K562 (cell line): ENCODE data around the gene MUC5AC. TPM values are rescaled to one million over a fixed set of nuclear protein-coding genes. Genes with fewer than 3 reads are reported as not detected.

Source experiments
- ATAC-seq: fragments of 200-7000 bp; cut with Tn5 transposase; 3 replicates; pipeline ENCODE4 v1.9.1; 2020; ENCODE audit warnings: moderate library complexity
- BruUV-seq: library from RNA; stranded (reverse); fragments of 400-500 nt; replicated peaks from 2 replicates; lab custom pipeline; 2021; lab: Mats Ljungman, UMichigan
- CTCF ChIA-PET: fragments of 300-600 bp; formaldehyde crosslinking; extraction: SDS; loops from one replicate; lab custom pipeline; 2021; ENCODE audit warnings: low intra/inter-chr PET ratio; lab: Yijun Ruan, JAX
- POLR2A ChIA-PET: fragments of 300-600, 350-650 bp; sonication (Branson Sonifier 250); formaldehyde crosslinking; extraction: SDS; loops from one replicate; lab custom pipeline; 2021; ENCODE audit warnings: antibody characterized with exemption, inconsistent platforms; lab: Yijun Ruan, JAX
- DNase-seq, 4 experiments: peaks; one replicate each; pipeline versions ENCODE4 v3.0.0 to v3.0.0-alpha.2; 2011 to 2018; ENCODE audit warnings: low spot score in 3 of 4, mixed read lengths in 3 of 4; ENCODE audit errors: extremely low read depth in 1 of 4
- FAIRE-seq: peaks from 2 replicates; lab custom pipeline; 2011; peaks lifted over from hg19 to GRCh38; lab: Jason Lieb, UNC
- H2AFZ ChIP-seq: 2 replicates; pipeline ENCODE4 v1.6.0; 2011; ENCODE audit warnings: low read depth, low read length, control low read depth, inconsistent platforms
- H3K27ac ChIP-seq: fragments of 200-600 bp; 3 replicates; pipeline ENCODE4 v1.8.0; 2011; ENCODE audit warnings: low read depth, mild to moderate bottlenecking, control low read depth, inconsistent platforms, low read length, moderate library complexity, mixed read lengths; ENCODE audit errors: extremely low read depth
- H3K27me3 ChIP-seq, 2 experiments: fragments of 300-600 bp in 1 of 2; 2 replicates in 1 of 2; 3 replicates in 1 of 2; pipeline versions ENCODE4 v1.6.0 to v1.8.0; 2011; ENCODE audit warnings: inconsistent platforms in 2 of 2, low read length in 2 of 2, mild to moderate bottlenecking in 1 of 2, mixed read lengths in 1 of 2, moderate library complexity in 1 of 2; ENCODE audit not compliant: control insufficient read depth in 2 of 2, insufficient read depth in 2 of 2
- H3K36me3 ChIP-seq: fragments of 300-600 bp; 3 replicates; pipeline ENCODE4 v1.8.0; 2011; ENCODE audit warnings: mild to moderate bottlenecking, low read length, inconsistent platforms; ENCODE audit not compliant: control insufficient read depth, insufficient read depth
- H3K4me1 ChIP-seq, 2 experiments: fragments of 200-600 bp in 1 of 2; replicated peaks in 1 of 2; 2 replicates in 1 of 2; 3 replicates in 1 of 2; pipeline versions ENCODE4 v1.5.1 to v1.8.0; 2011; ENCODE audit warnings: inconsistent platforms in 2 of 2, low read length in 2 of 2, mild to moderate bottlenecking in 1 of 2, mixed read lengths in 1 of 2, moderate library complexity in 1 of 2; ENCODE audit not compliant: control insufficient read depth in 2 of 2, insufficient read depth in 2 of 2
- H3K4me2 ChIP-seq: 2 replicates; pipeline ENCODE4 v1.6.1; 2011; ENCODE audit warnings: low read length, control low read depth, inconsistent platforms, mixed read lengths; ENCODE audit not compliant: insufficient read depth
- H3K4me3 ChIP-seq: fragments of 200-600 bp; sonication (generic), shearing (Covaris generic); 2 replicates; pipeline ENCODE4 v1.5.1; 2016; ENCODE audit warnings: control low read depth, inconsistent platforms
- H3K79me2 ChIP-seq: fragments of 200-600 bp; 3 replicates; pipeline ENCODE4 v1.8.0; 2011; ENCODE audit warnings: low read length, inconsistent platforms; ENCODE audit not compliant: control insufficient read depth, insufficient read depth
- H3K9ac ChIP-seq, 2 experiments: 2 replicates each; pipeline versions ENCODE4 v1.6.0 to v1.6.1; 2011; ENCODE audit warnings: low read depth in 2 of 2, low read length in 2 of 2, control low read depth in 1 of 2, inconsistent platforms in 1 of 2, mild to moderate bottlenecking in 1 of 2, mixed read lengths in 1 of 2; ENCODE audit not compliant: insufficient read depth in 1 of 2
- H3K9me1 ChIP-seq: one replicate; pipeline ENCODE4 v1.6.0; 2011; ENCODE audit warnings: inconsistent platforms, mild to moderate bottlenecking, low read length, moderate library complexity; ENCODE audit not compliant: control insufficient read depth, insufficient read depth
- H3K9me3 ChIP-seq: replicated peaks from 2 replicates; pipeline ENCODE4 v1.5.1; 2011; ENCODE audit warnings: low read depth, low read length, inconsistent platforms; ENCODE audit not compliant: control insufficient read depth, insufficient read depth
- H4K20me1 ChIP-seq: replicated peaks from 2 replicates; pipeline ENCODE4 v1.6.1; 2011; ENCODE audit warnings: low read length, inconsistent platforms, mixed read lengths; ENCODE audit not compliant: control insufficient read depth, insufficient read depth
- CBFB ChIP-seq: sonication (generic); formaldehyde crosslinking; IDR thresholded peaks from 2 replicates; pipeline ENCODE4 v1.4.0; 2020; ENCODE audit warnings: mild to moderate bottlenecking, missing genetic modification reagents
- FOXO4 ChIP-seq: fragments of 450-650 bp; formaldehyde crosslinking; IDR thresholded peaks from 2 replicates; pipeline ENCODE4 v1.4.0; 2020; ENCODE audit warnings: mild to moderate bottlenecking, moderate library complexity
- L3MBTL2 ChIP-seq: fragments of 450-650 bp; IDR thresholded peaks from 2 replicates; pipeline ENCODE4 v1.6.1; 2016; ENCODE audit warnings: mild to moderate bottlenecking, moderate library complexity
- NFIX ChIP-seq: fragments of 250-450 bp; sonication (Bioruptor Pico); IDR thresholded peaks from 2 replicates; pipeline ENCODE4 v1.4.0; 2020; ENCODE audit warnings: low read depth, mild to moderate bottlenecking, moderate library complexity
- STAT5B ChIP-seq: fragments of 250-450 bp; sonication (Bioruptor Pico); IDR thresholded peaks from 2 replicates; pipeline ENCODE4 v1.8.0; 2021; ENCODE audit warnings: mild to moderate bottlenecking, inconsistent platforms
- THAP12 ChIP-seq: fragments of 250-450 bp; sonication (Bioruptor Pico); IDR thresholded peaks from 2 replicates; pipeline ENCODE4 v1.9.0; 2021; ENCODE audit warnings: mild to moderate bottlenecking, inconsistent platforms
- ZFP36 ChIP-seq: fragments of 150-350 bp; IDR thresholded peaks from 2 replicates; pipeline ENCODE4 v1.6.1; 2018; ENCODE audit warnings: low read length, low read depth; ENCODE audit not compliant: partially characterized antibody
- WGBS: fragments of 100-300 bp; shearing (Covaris generic); methylation state at CpG from one replicate; pipeline ENCODE4 v1.1.6; 2016; ENCODE audit warnings: low coverage, mixed read lengths; ENCODE audit not compliant: insufficient coverage; ENCODE audit errors: missing lambda C conversion rate; 5-methylcytosine and 5-hydroxymethylcytosine counted together
- in situ Hi-C: fragments of 300-500 bp; cut with MboI; formaldehyde crosslinking; loops from 4 replicates; pipeline ENCODE4 v1.15.0; 2018; ENCODE audit warnings: inconsistent platforms, mixed read lengths
- intact Hi-C: fragments of 100-400 bp; cut with micrococcal nuclease; formaldehyde crosslinking; loops from 2 replicates; pipeline ENCODE4 v1.14.2; 2022
- polyA plus RNA-seq, 8 experiments: library from polyadenylated mRNA; depleted of rRNA in 4 of 8; stranded (reverse) in 5 of 8; unstranded in 3 of 8; fragments of >200 nt; fragmentation: Nextera tagmentation in 2 of 8; fragmentation: Illumina TruSeq in 1 of 8; extraction: Ambion mirVana in 2 of 8; extraction: Trizol in 1 of 8; gene quantifications; 2 replicates each; pipeline versions ENCODE4 v1.2.1 to v1.2.3, GENCODE V29; 2011 to 2014; ENCODE audit warnings: inconsistent platforms in 1 of 8, missing spikeins in 1 of 8
- total RNA-seq, 7 experiments: library from RNA; depleted of rRNA in 6 of 7; stranded (reverse); fragments of >200 nt in 6 of 7; fragmentation: Illumina TruSeq in 2 of 7; extraction: Trizol in 2 of 7; gene quantifications; 2 replicates each; pipeline versions ENCODE4 v1.2.1 to v1.2.3, GENCODE V29; 2011 to 2021; ENCODE audit warnings: low replicate concordance in 1 of 7

The MUC5AC gene
- total and polyA plus RNA-seq, 9 of the 15 experiments (the other 6 are each of a cell fraction or from before 2014, with no cell fraction given) = not detected

GRCh38 chr11:1174441-1175370 lies 17.0 kb downstream of the MUC5AC start:
- ATAC-seq = no peak
- no peak overlapping the region for H3K4me3 ChIP-seq
- no peak for TF ChIP-seq FOXO4
- TF ChIP-seq STAT5B (CRISPR knock-in tag) = no peak
- TF ChIP-seq L3MBTL2 = no peak
- TF ChIP-seq CBFB = no peak
- TF ChIP-seq ZFP36 = no peak
- TF ChIP-seq THAP12 (CRISPR knock-in tag) = no peak
- no peak for TF ChIP-seq NFIX (CRISPR knock-in tag)
- TF ChIP-seq, all 486 proteins: peak for 0
- no peak for DNase-seq
- no peak for FAIRE-seq
- Histone ChIP-seq H3K4me2 (no peak overlapping the region), H3K9me1 (no peaks in the 10 kb centered on the region), H3K27me3 (no peaks in the 10 kb centered on the region), H3K36me3 (no peaks in the 10 kb centered on the region), H3K9me3 (peaks cover 2% of the 10 kb centered on the region; the same call in 1 of the 2 replicates), H3K9ac (no peak overlapping the region), H3K79me2 (no peaks in the 10 kb centered on the region), H4K20me1 (no peaks in the 10 kb centered on the region), H3K27ac (no peak overlapping the region), H3K4me1 (0 out of 5 replicates have a peak, but pooled peaks cover 0 to under 1% of the 10 kb centered on the region in 2 experiments), H2AFZ (no peak overlapping the region)
- no TSS peak for BruUV-seq
- intact Hi-C loops = no loop called here
- in situ Hi-C loops = no loop called here
- ChIA-PET POLR2A (no interaction called here), CTCF (no interaction called here)
- WGBS = 38% methylated on average over 35 of the region's 39 CpGs
